OCI-LY7 (cell line): ENCODE measurements around the gene PLOD1. TPM values are rescaled to one million over a fixed set of nuclear protein-coding genes. Genes with fewer than 3 reads are reported as not detected.
"Not testable (repeated sequence)": the region's sequence is repeated elsewhere in the genome, so short reads cannot be mapped to it uniquely, and the experiment has no call there.

Experiments used
- BruUV-seq: library from RNA; stranded (reverse); fragments of 400-500 nt; replicated peaks from 2 replicates; lab custom pipeline; 2021; lab: Mats Ljungman, UMichigan
- CTCF ChIA-PET: fragments of 300-600 bp; sonication (Branson Sonifier 250); formaldehyde crosslinking; loops from one replicate; lab custom pipeline; 2022; ENCODE audit warnings: antibody characterized with exemption; ENCODE audit not compliant: unreplicated experiment; lab: Charles Lee
- POLR2A ChIA-PET: fragments of 300-600 bp; sonication (Branson Sonifier 250); formaldehyde crosslinking; loops from one replicate; lab custom pipeline; 2022; ENCODE audit warnings: antibody characterized with exemption; lab: Charles Lee
- DNase-seq: peaks from one replicate; pipeline ENCODE4 v3.0.0-alpha.2; 2015; ENCODE audit warnings: low spot score
- H2AFZ ChIP-seq: fragments of 200-600 bp; sonication (generic), shearing (Covaris generic); 2 replicates; pipeline ENCODE4 v1.6.1; 2014; ENCODE audit warnings: mild to moderate bottlenecking, antibody characterized with exemption, low read length, moderate library complexity
- H3K27ac ChIP-seq: fragments of 200-600 bp; sonication (generic); 2 replicates; pipeline ENCODE4 v1.5.1; 2014; ENCODE audit warnings: mixed run types, low read depth, mild to moderate bottlenecking, moderate library complexity, low read length, inconsistent platforms; ENCODE audit not compliant: poor library complexity, severe bottlenecking
- H3K36me3 ChIP-seq: fragments of 200-600 bp; sonication (generic); 2 replicates; pipeline ENCODE4 v1.6.1; 2014; ENCODE audit warnings: mild to moderate bottlenecking, antibody characterized with exemption, low read length, moderate library complexity, mixed read lengths; ENCODE audit not compliant: insufficient read depth
- H3K4me1 ChIP-seq: fragments of 200-600 bp; sonication (generic); 2 replicates; pipeline ENCODE4 v1.5.1; 2014; ENCODE audit warnings: mild to moderate bottlenecking, low read length; ENCODE audit not compliant: insufficient read depth, poor library complexity, severe bottlenecking
- H3K4me2 ChIP-seq: fragments of 200-600 bp; sonication (generic); 2 replicates; pipeline ENCODE4 v1.6.1; 2014; ENCODE audit warnings: mild to moderate bottlenecking, low read length
- H3K4me3 ChIP-seq: fragments of 200-600 bp; sonication (generic); 2 replicates; pipeline ENCODE4 v1.5.1; 2014; ENCODE audit warnings: mild to moderate bottlenecking, low read depth, low read length; ENCODE audit not compliant: poor library complexity, severe bottlenecking
- H3K79me2 ChIP-seq: fragments of 200-600 bp; sonication (generic); 2 replicates; pipeline ENCODE4 v1.6.1; 2016; ENCODE audit warnings: low read depth, mild to moderate bottlenecking, low read length, moderate library complexity, mixed read lengths; ENCODE audit not compliant: insufficient read depth
- H3K9me2 ChIP-seq: fragments of 200-600 bp; sonication (generic); 2 replicates; pipeline ENCODE4 v1.6.1; 2016; ENCODE audit warnings: mild to moderate bottlenecking, low read length, mixed read lengths; ENCODE audit not compliant: insufficient read depth
- H3K9me3 ChIP-seq: fragments of 200-600 bp; sonication (generic); 2 replicates; pipeline ENCODE4 v1.6.1; 2014; ENCODE audit warnings: mild to moderate bottlenecking, mixed run types, low read length, mixed read lengths
- H4K20me1 ChIP-seq: fragments of 200-600 bp; sonication (generic); 2 replicates; pipeline ENCODE4 v1.6.1; 2014; ENCODE audit warnings: mild to moderate bottlenecking, antibody characterized with exemption, low read length, moderate library complexity, mixed read lengths; ENCODE audit not compliant: insufficient read depth
- EZH2phosphoT487 ChIP-seq: fragments of 200-600 bp; sonication (generic); IDR thresholded peaks from 2 replicates; pipeline ENCODE4 v1.6.1; 2018; ENCODE audit warnings: low read depth, borderline replicate concordance, mild to moderate bottlenecking, mixed run types, antibody characterized with exemption, low read length, moderate library complexity, mixed read lengths
- intact Hi-C: fragments of 100-400 bp; cut with micrococcal nuclease; formaldehyde crosslinking; loops from one replicate; pipeline ENCODE4 v1.10.0; 2022; ENCODE audit not compliant: unreplicated experiment
- total RNA-seq, 2 experiments: library from RNA; depleted of rRNA in 1 of 2; stranded (reverse); fragments of >200 nt in 1 of 2; shearing (Covaris generic) in 1 of 2; gene quantifications; 2 replicates each; pipeline ENCODE4 v1.2.3, GENCODE V29; 2014 to 2022
- TF ChIP-seq, protein P1 (sequence below): fragments of 200-600 bp; sonication (generic); conservative IDR thresholded peaks from 2 replicates; pipeline ENCODE4 v1.5.1; 2014; ENCODE audit warnings: mild to moderate bottlenecking, antibody characterized with exemption, low read length, moderate library complexity, mixed read lengths

The PLOD1 gene
- total RNA-seq, 2 experiments from 2014 or later: 11.3 to 11.7 TPM

DNA sequence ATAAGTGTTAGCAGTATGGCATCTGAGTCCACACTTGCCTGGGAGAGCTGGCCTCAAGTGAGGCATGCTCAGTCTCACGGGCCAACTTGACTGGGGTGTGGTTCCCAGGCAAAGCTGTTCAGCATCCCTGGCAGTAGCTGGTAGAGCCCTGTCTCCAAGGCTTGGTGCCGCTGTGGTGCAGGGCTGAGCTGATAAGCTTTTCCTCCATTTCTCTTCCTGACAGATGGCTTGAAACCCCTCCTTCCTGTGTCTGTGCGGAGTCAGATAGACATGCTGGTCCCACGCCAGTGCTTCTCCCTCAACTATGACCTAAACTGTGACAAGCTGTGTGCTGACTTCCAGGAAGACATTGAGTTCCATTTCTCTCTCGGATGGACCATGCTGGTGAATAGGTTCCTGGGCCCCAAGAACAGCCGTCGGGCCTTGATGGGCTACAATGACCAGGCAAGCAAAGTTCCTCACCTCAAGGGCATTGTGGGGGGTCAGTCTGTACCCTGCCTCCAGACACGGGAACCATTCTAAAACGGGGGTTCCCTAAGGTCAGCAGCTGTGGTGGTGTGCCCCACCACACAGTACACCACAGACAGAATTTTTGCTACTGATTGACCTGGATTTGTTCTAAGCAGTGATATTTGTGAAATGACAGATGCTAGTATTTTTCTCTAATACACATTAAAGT is 71.1 kb downstream of the PLOD1 start:
- ChIA-PET CTCF (no interaction called here), POLR2A (no interaction called here)
- no TSS peak for BruUV-seq
- H3K9me3 ChIP-seq: no peaks in the 10 kb centered on the region
- H3K79me2 ChIP-seq: no peaks in the 10 kb centered on the region
- H2AFZ ChIP-seq: no peak overlapping the region
- no peak overlapping the region for H3K4me3 ChIP-seq
- no peaks in the 10 kb centered on the region for H4K20me1 ChIP-seq
- H3K36me3 ChIP-seq: peaks cover 87% of the 10 kb centered on the region
- H3K9me2 ChIP-seq: no peaks in the 10 kb centered on the region
- no peaks in the 10 kb centered on the region for H3K4me1 ChIP-seq
- intact Hi-C loops: no loop called here
- no peak overlapping the region for H3K27ac ChIP-seq
- TF ChIP-seq EZH2phosphoT487: no peak
- TF ChIP-seq, protein P1, sequence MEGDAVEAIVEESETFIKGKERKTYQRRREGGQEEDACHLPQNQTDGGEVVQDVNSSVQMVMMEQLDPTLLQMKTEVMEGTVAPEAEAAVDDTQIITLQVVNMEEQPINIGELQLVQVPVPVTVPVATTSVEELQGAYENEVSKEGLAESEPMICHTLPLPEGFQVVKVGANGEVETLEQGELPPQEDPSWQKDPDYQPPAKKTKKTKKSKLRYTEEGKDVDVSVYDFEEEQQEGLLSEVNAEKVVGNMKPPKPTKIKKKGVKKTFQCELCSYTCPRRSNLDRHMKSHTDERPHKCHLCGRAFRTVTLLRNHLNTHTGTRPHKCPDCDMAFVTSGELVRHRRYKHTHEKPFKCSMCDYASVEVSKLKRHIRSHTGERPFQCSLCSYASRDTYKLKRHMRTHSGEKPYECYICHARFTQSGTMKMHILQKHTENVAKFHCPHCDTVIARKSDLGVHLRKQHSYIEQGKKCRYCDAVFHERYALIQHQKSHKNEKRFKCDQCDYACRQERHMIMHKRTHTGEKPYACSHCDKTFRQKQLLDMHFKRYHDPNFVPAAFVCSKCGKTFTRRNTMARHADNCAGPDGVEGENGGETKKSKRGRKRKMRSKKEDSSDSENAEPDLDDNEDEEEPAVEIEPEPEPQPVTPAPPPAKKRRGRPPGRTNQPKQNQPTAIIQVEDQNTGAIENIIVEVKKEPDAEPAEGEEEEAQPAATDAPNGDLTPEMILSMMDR: no peak
- no peak for DNase-seq
- H3K4me2 ChIP-seq: no peak overlapping the region

DNA sequence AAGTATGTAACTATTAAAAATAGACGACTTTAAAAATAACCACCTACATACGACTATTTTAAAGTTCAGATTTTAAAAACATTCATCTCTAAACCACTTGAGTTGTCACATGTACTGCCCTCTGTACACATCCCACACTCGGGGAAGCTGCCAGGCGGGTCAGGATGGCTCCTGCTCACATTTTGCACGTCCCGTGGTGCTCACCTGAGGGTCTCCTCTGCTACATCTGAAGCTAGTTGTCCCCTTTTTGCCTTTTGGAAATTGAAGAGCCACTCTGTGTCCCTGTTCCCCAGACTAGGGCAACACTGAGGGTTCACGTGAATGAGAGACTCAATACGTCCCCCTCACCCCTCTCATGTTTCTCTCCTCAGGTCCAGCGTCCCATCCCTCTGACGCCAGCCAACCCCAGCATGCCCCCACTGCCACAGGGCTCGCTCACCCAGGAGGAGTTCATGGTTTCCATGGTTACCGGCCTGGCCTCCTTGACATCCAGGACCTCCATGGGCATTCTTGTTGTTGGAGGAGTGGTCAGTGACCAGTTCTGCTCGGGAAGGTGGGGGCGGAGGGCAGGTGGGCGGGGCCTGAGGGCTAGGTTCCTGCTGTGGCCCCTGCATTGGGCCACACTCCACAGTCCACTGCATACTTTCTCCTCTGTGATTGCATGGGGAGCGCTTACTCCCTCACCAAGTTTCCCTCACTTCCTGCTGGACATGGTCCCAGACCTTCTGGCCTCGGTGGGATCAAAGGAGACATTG is 71.8 kb downstream of the PLOD1 start:
- Histone ChIP-seq H4K20me1 (no peaks in the 10 kb centered on the region), H3K36me3 (peaks cover 87% of the 10 kb centered on the region), H3K79me2 (no peaks in the 10 kb centered on the region), H3K4me2 (no peak overlapping the region), H3K9me3 (no peaks in the 10 kb centered on the region), H3K4me1 (no peaks in the 10 kb centered on the region), H3K27ac (no peak overlapping the region), H3K9me2 (no peaks in the 10 kb centered on the region), H2AFZ (no peak overlapping the region), H3K4me3 (no peak overlapping the region)
- TF ChIP-seq EZH2phosphoT487: no peak
- TF ChIP-seq, protein P1: no peak
- CTCF ChIA-PET: no interaction called here
- intact Hi-C loops: no loop called here
- POLR2A ChIA-PET: no interaction called here
- no peak for DNase-seq
- no TSS peak for BruUV-seq

DNA sequence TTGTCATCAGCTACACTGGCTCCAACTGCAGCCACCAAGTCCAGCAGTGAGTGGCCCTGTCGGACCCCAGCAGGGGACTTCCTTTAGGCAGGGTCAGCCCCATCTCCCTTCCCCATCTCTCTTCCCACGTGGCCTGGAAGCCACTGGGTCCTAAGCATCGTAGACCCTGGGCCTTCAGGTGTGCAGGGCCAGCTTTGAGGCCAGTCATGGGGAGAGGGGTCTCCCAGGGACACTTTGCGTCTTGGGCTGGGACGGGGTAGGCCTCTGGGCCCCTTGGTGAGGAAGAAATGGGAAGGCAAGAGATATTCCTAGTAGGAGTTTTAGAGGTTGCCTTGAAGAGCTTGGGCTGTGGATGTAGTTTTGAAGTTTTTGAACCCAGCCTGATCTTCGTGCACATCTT is 72.7 kb downstream of the PLOD1 start:
- Histone ChIP-seq H3K9me2 (no peaks in the 10 kb centered on the region), H3K4me3 (no peak overlapping the region), H3K9me3 (no peaks in the 10 kb centered on the region), H3K27ac (no peak overlapping the region), H3K36me3 (peaks cover 87% of the 10 kb centered on the region), H3K4me2 (no peak overlapping the region), H3K79me2 (no peaks in the 10 kb centered on the region), H2AFZ (no peak overlapping the region), H3K4me1 (no peaks in the 10 kb centered on the region), H4K20me1 (no peaks in the 10 kb centered on the region)
- BruUV-seq: no TSS peak
- DNase-seq: no peak
- ChIA-PET CTCF (no interaction called here), POLR2A (no interaction called here)
- TF ChIP-seq EZH2phosphoT487: no peak
- TF ChIP-seq, protein P1: no peak
- intact Hi-C loops: no loop called here

DNA sequence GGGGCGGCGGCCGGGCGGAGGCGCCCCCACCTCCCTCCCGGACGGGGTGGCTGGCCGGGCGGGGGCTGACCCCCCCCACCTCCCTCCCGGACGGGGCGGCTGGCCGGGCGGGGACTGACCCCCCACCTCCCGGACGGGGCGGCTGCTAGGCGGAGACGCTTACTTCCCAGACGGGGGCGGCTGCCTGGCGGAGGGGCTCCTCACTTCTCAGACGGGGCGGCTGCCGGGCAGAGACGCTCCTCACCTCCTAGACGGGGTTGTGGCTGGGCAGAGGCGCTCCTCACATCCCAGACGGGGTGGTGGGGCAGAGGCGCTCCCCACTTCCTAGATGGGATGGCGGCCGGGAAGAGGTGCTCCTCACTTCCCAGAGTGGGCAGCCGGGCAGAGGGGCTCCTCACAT is 73.8 kb downstream of the PLOD1 start:
- DNase-seq, BruUV-seq, H3K27ac ChIP-seq, H3K9me3 ChIP-seq, H3K4me1 ChIP-seq, H3K4me3 ChIP-seq, H2AFZ ChIP-seq, H3K4me2 ChIP-seq, CTCF ChIA-PET, H4K20me1 ChIP-seq, H3K79me2 ChIP-seq, POLR2A ChIA-PET, intact Hi-C loops, H3K9me2 ChIP-seq: not testable (repeated sequence)
- H3K36me3 ChIP-seq: peaks cover 87% of the 10 kb centered on the region
